OCI-LY1 (cell line): ENCODE measurements around the gene EPB41L4A.

Experiments
- CTCF ChIP-seq: fragments of 200-600 bp; sonication (generic), shearing (Covaris generic); IDR thresholded peaks from 2 replicates; pipeline ENCODE4 v1.5.1; 2017; ENCODE audit warnings: mild to moderate bottlenecking, antibody characterized with exemption, low read length, moderate library complexity, mixed read lengths
- EZH2 ChIP-seq: fragments of 200-600 bp; sonication (generic), shearing (Covaris generic); IDR thresholded peaks from 2 replicates; pipeline ENCODE4 v1.8.0; 2017; ENCODE audit warnings: borderline replicate concordance, mixed run types, mild to moderate bottlenecking, antibody characterized with exemption, low read length, moderate library complexity, mixed read lengths

- TF ChIP-seq CTCF (no peak), EZH2 (no peak)
These were observed 185.1 kb downstream of the EPB41L4A start for GRCh38 chr5:112234000-112234399.
